Measurements from ENCODE around the gene NQO1. TPM values are rescaled to one million over a fixed set of nuclear protein-coding genes. Genes with fewer than 3 reads are reported as not detected.

Gene NQO1
- total and polyA plus RNA-seq, 12 donors, result 5.9 to 37.3 (median 13.1) TPM

- Histone ChIP-seq H3K27me3 (no peaks in the 10 kb centered on the region), H3K27ac (no peak overlapping the region), H3K4me1 (peaks cover 0 to 17% (median 11%) of the 10 kb centered on the region in 9 donors), H3K36me3 (no peaks in the 10 kb centered on the region), H3K4me3 (no peak overlapping the region), H3K9me3 (no peaks in the 10 kb centered on the region)
- no peak for TF ChIP-seq CTCF (IDR thresholded peaks at IDR 0.05)
- WGBS, 2 donors, result 32 to 37% methylated on average over 2 of the region's 2 CpGs
- DNase-seq (no peak), ATAC-seq (no peak)
- intact Hi-C loops (cut with DNase I), result no loop called here
Observed at GRCh38 chr16:69769404-69769803, 43.0 kb upstream of the NQO1 start.

GRCh38 chr16:69768666-69769065, 42.3 kb upstream of the NQO1 start:
- intact Hi-C loops (cut with DNase I), result no loop called here
- TF ChIP-seq CTCF (IDR thresholded peaks at IDR 0.05), result no peak
- WGBS, 2 donors, result 67 to 76% methylated on average over 6 of the region's 6 CpGs

GRCh38 chr16:69767459-69768229, 41.3 kb upstream of the NQO1 start:
- DNase-seq (no peak), ATAC-seq (no peak)
- Histone ChIP-seq H3K9me3 (no peaks in the 10 kb centered on the region), H3K27me3 (no peaks in the 10 kb centered on the region), H3K4me1 (peaks cover 0 to 25% (median 14%) of the 10 kb centered on the region in 9 donors), H3K36me3 (no peaks in the 10 kb centered on the region), H3K27ac (no peak overlapping the region), H3K4me3 (no peak overlapping the region)
- intact Hi-C loops (cut with DNase I), result no loop called here
- WGBS, 2 donors, result 91 to 93% methylated on average over 5 of the region's 5 CpGs
- TF ChIP-seq CTCF (IDR thresholded peaks at IDR 0.05), result no peak

More at GRCh38 chr16:69768666-69769065, 42.3 kb upstream of the NQO1 start:
- no peaks in the 10 kb centered on the region for H3K36me3 ChIP-seq
- H3K27me3 ChIP-seq, result no peaks in the 10 kb centered on the region
- no peaks in the 10 kb centered on the region for H3K9me3 ChIP-seq
- H3K4me1 ChIP-seq, result peaks cover 0 to 23% (median 13%) of the 10 kb centered on the region in 9 donors
- ATAC-seq (no peak), DNase-seq (no peak)
- no peak overlapping the region for H3K4me3 ChIP-seq
- no peak overlapping the region for H3K27ac ChIP-seq

GRCh38 chr16:69763599-69763942, 37.2 kb upstream of the NQO1 start:
- no peak for TF ChIP-seq CTCF (IDR thresholded peaks at IDR 0.05)
- no peaks in the 10 kb centered on the region for H3K27me3 ChIP-seq
- no peaks in the 10 kb centered on the region for H3K36me3 ChIP-seq
- WGBS, 2 donors, result 68 to 88% methylated on average over 5 of the region's 5 CpGs
- H3K4me1 ChIP-seq, result peaks cover 0 to 25% (median 16%) of the 10 kb centered on the region in 9 donors
- no peaks in the 10 kb centered on the region for H3K9me3 ChIP-seq
- ATAC-seq (no peak), DNase-seq (no peak)
- peak overlapping the region in 5 of 10 donors; percentile 86 to 95 (median 92) for H3K27ac ChIP-seq
- intact Hi-C loops (cut with DNase I), result no loop called here
- H3K4me3 ChIP-seq, result peak overlapping the region in 5 of 10 donors; percentile 82 to 97 (median 92)
